H9 (cell line): ENCODE results near the gene PTPN13. TPM values are rescaled to one million over a fixed set of nuclear protein-coding genes. Genes with fewer than 3 reads are reported as not detected.

Experiments
- DNase-seq: peaks from one replicate; pipeline ENCODE4 v3.0.0-alpha.2; 2017
- H2AFZ ChIP-seq: one replicate; pipeline ENCODE4 v1.6.1; 2013; ENCODE audit warnings: mild to moderate bottlenecking, low read length, control low read depth, moderate library complexity
- H2AK5ac ChIP-seq: 2 replicates; pipeline ENCODE4 v1.6.1; 2013; ENCODE audit warnings: low read length, control low read depth, mixed read lengths; ENCODE audit not compliant: insufficient read length
- H2BK120ac ChIP-seq: one replicate; pipeline ENCODE4 v1.6.1; 2013; ENCODE audit warnings: low read depth, mild to moderate bottlenecking, low read length, control low read depth, inconsistent platforms; ENCODE audit not compliant: poor library complexity, severe bottlenecking
- H2BK12ac ChIP-seq: 2 replicates; pipeline ENCODE4 v1.6.1; 2013; ENCODE audit warnings: low read length, control low read depth, mixed read lengths, low read depth; ENCODE audit not compliant: insufficient read length
- H2BK15ac ChIP-seq: 2 replicates; pipeline ENCODE4 v1.6.1; 2013; ENCODE audit warnings: low read depth, low read length, control low read depth
- H2BK20ac ChIP-seq: one replicate; pipeline ENCODE4 v1.6.1; 2013; ENCODE audit warnings: low read depth, mild to moderate bottlenecking, low read length, control low read depth, inconsistent platforms; ENCODE audit not compliant: poor library complexity, severe bottlenecking
- H2BK5ac ChIP-seq: 2 replicates; pipeline ENCODE4 v1.6.1; 2013; ENCODE audit warnings: low read length, control low read depth, mixed read lengths; ENCODE audit not compliant: insufficient read length
- H3K14ac ChIP-seq: 2 replicates; pipeline ENCODE4 v1.6.1; 2013; ENCODE audit warnings: low read length, control low read depth; ENCODE audit not compliant: insufficient read depth
- H3K18ac ChIP-seq: 2 replicates; pipeline ENCODE4 v1.6.1; 2013; ENCODE audit warnings: low read depth, mild to moderate bottlenecking, mixed read lengths, low read length, control low read depth; ENCODE audit not compliant: insufficient read length
- H3K23ac ChIP-seq: 2 replicates; pipeline ENCODE4 v1.6.1; 2013; ENCODE audit warnings: low read length, control low read depth, mixed read lengths, low read depth; ENCODE audit not compliant: insufficient read length
- H3K23me2 ChIP-seq: 2 replicates; pipeline ENCODE4 v1.6.1; 2013; ENCODE audit warnings: low read depth, mild to moderate bottlenecking, mixed read lengths, low read length, control low read depth; ENCODE audit not compliant: insufficient read length, poor library complexity, severe bottlenecking
- H3K27ac ChIP-seq: 2 replicates; pipeline ENCODE4 v1.5.1; 2013; ENCODE audit warnings: low read length, control low read depth, mixed read lengths, low read depth; ENCODE audit not compliant: insufficient read length
- H3K27me3 ChIP-seq: 2 replicates; pipeline ENCODE4 v1.6.1; 2013; ENCODE audit warnings: low read length, control low read depth, inconsistent platforms; ENCODE audit not compliant: insufficient read depth
- H3K4ac ChIP-seq: 2 replicates; pipeline ENCODE4 v1.6.1; 2013; ENCODE audit warnings: low read depth, mild to moderate bottlenecking, control low read depth, inconsistent platforms, low read length, moderate library complexity
- H3K4me1 ChIP-seq: 2 replicates; pipeline ENCODE4 v1.6.1; 2013; ENCODE audit warnings: low read length, control low read depth, inconsistent platforms; ENCODE audit not compliant: insufficient read depth
- H3K4me2 ChIP-seq: 2 replicates; pipeline ENCODE4 v1.6.1; 2013; ENCODE audit warnings: low read length, control low read depth, mixed read lengths; ENCODE audit not compliant: insufficient read length, insufficient read depth
- H3K56ac ChIP-seq: 2 replicates; pipeline ENCODE4 v1.6.1; 2013; ENCODE audit warnings: low read depth, mild to moderate bottlenecking, mixed read lengths, low read length, control low read depth; ENCODE audit not compliant: insufficient read length
- H3K79me1 ChIP-seq: 2 replicates; pipeline ENCODE4 v1.6.1; 2013; ENCODE audit warnings: low read depth, mild to moderate bottlenecking, moderate library complexity, low read length, control low read depth, inconsistent platforms; ENCODE audit not compliant: insufficient read depth, poor library complexity, severe bottlenecking
- H3K79me2 ChIP-seq: 2 replicates; pipeline ENCODE4 v1.6.1; 2013; ENCODE audit warnings: low read length, control low read depth, inconsistent platforms; ENCODE audit not compliant: insufficient read depth
- H3K9ac ChIP-seq: 2 replicates; pipeline ENCODE4 v1.6.1; 2013; ENCODE audit warnings: low read length, control low read depth, mixed read lengths; ENCODE audit not compliant: insufficient read length; ENCODE audit errors: extremely low read depth
- H3K9me3 ChIP-seq: one replicate; pipeline ENCODE4 v1.6.1; 2013; ENCODE audit warnings: low read depth, low read length, inconsistent platforms; ENCODE audit not compliant: control insufficient read depth
- H3T11ph ChIP-seq: one replicate; pipeline ENCODE4 v1.6.1; 2013; ENCODE audit warnings: mild to moderate bottlenecking, low read length, control low read depth, inconsistent platforms
- H4K20me1 ChIP-seq: one replicate; pipeline ENCODE4 v1.6.1; 2013; ENCODE audit not compliant: control insufficient read depth, insufficient read length, insufficient read depth
- H4K5ac ChIP-seq: 2 replicates; pipeline ENCODE4 v1.6.1; 2013; ENCODE audit warnings: low read depth, mild to moderate bottlenecking, mixed read lengths, low read length, control low read depth; ENCODE audit not compliant: insufficient read length
- H4K8ac ChIP-seq: replicated peaks from 2 replicates; pipeline ENCODE4 v1.6.1; 2013; ENCODE audit warnings: low read length, control low read depth, mixed read lengths, low read depth; ENCODE audit not compliant: insufficient read length
- H4K91ac ChIP-seq: 2 replicates; pipeline ENCODE4 v1.6.1; 2013; ENCODE audit warnings: low read depth, mild to moderate bottlenecking, moderate library complexity, mixed read lengths, low read length, control low read depth; ENCODE audit not compliant: insufficient read length
- H3K27ac Mint-ChIP-seq, 3 experiments: 2 replicates in 2 of 3; 3 replicates in 1 of 3; pipeline ENCODE4 v1.8.0; 2020 to 2021; ENCODE audit warnings: mixed read lengths in 3 of 3, mild to moderate bottlenecking in 1 of 3, moderate library complexity in 1 of 3
- H3K27me3 Mint-ChIP-seq: 2 replicates; pipeline ENCODE4 v1.8.0; 2021; ENCODE audit warnings: low read depth, mild to moderate bottlenecking, moderate library complexity, mixed read lengths
- H3K36me3 Mint-ChIP-seq, 3 experiments: 2 replicates in 2 of 3; 3 replicates in 1 of 3; pipeline ENCODE4 v1.8.0; 2020 to 2021; ENCODE audit warnings: low read depth in 3 of 3, mixed read lengths in 3 of 3; ENCODE audit not compliant: insufficient read depth in 1 of 3
- H3K4me1 Mint-ChIP-seq, 2 experiments: 2 replicates each; pipeline ENCODE4 v1.8.0; 2020; ENCODE audit warnings: mixed read lengths in 2 of 2
- H3K4me3 Mint-ChIP-seq, 2 experiments: 2 replicates in 1 of 2; 3 replicates in 1 of 2; pipeline ENCODE4 v1.8.0; 2020 to 2021; ENCODE audit warnings: mild to moderate bottlenecking in 2 of 2, mixed read lengths in 2 of 2, moderate library complexity in 1 of 2
- H3K9me3 Mint-ChIP-seq, 2 experiments: 2 replicates in 1 of 2; 3 replicates in 1 of 2; pipeline ENCODE4 v1.8.0; 2020; ENCODE audit warnings: mild to moderate bottlenecking in 2 of 2, mixed read lengths in 2 of 2, moderate library complexity in 1 of 2
- WGBS: extraction: QIAGEN DNeasy Blood & Tissue Kit; methylation state at CpG from one replicate; pipeline ENCODE4 v1.1.7; 2013; ENCODE audit warnings: missing lambda C conversion rate, low lambda C conversion rate, mixed read lengths; ENCODE audit not compliant: insufficient read length; ENCODE audit errors: extremely low coverage; 5-methylcytosine and 5-hydroxymethylcytosine counted together
- total RNA-seq: library from RNA; stranded (reverse); gene quantifications from 2 replicates; pipeline ENCODE4 v1.2.1, GENCODE V29; 2021
- TF ChIP-seq, protein P1 (sequence below): fragments of 200-600 bp; sonication (generic); conservative IDR thresholded peaks from 3 replicates; pipeline ENCODE4 v1.8.0; 2021; ENCODE audit warnings: antibody characterized with exemption, mild to moderate bottlenecking

PTPN13 gene
- total RNA-seq, 1 experiment from 2014 or later = 34.9 TPM

DNA sequence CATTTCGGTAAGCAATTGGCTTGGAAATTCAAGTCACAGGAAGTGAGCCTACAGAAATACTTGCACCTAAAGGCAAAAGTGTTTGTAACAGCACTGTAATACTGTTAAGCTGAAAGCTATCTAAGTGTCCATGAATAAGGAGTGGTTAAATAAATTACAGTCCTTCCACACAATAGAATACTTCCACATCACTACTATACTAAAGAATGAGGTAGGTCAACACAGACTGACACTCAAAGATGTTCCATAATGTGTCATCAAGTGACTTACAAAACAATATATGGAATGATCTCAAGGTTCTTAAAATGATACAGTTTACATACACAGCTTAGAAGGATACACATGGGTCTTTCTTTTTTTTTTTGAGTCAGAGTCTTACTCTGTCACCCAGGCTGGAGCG lies 228.0 kb downstream of the PTPN13 start:
- no peak for DNase-seq

More for the DNA sequence above, 228.0 kb downstream of the PTPN13 start:
- no peaks in the 10 kb centered on the region for H3K9me3 ChIP-seq
- Mint-ChIP-seq H3K4me1 (peaks cover 0 to 5% of the 10 kb centered on the region in 2 experiments; a peak in 2 of 4 replicates), H3K4me3 (no peak overlapping the region), H3K27me3 (no peaks in the 10 kb centered on the region), H3K9me3 (no peaks in the 10 kb centered on the region), H3K27ac (no peak overlapping the region), H3K36me3 (no peaks in the 10 kb centered on the region)
- H3K4me2 ChIP-seq = no peak overlapping the region
- no peak overlapping the region for H2BK5ac ChIP-seq
- H3K23ac ChIP-seq = no peak overlapping the region
- no peak overlapping the region for H3T11ph ChIP-seq
- H4K91ac ChIP-seq = no peak overlapping the region
- no peak overlapping the region for H4K5ac ChIP-seq
- no peak overlapping the region for H3K56ac ChIP-seq
- no peaks in the 10 kb centered on the region for H3K27me3 ChIP-seq
- H3K79me2 ChIP-seq = no peaks in the 10 kb centered on the region
- H2BK120ac ChIP-seq = no peak overlapping the region
- H3K14ac ChIP-seq = no peak overlapping the region
- no peaks in the 10 kb centered on the region for H4K20me1 ChIP-seq
- no peak overlapping the region for H2BK15ac ChIP-seq
- no CpG with 5 or more reads among the region's 2 CpGs for WGBS
- no peak overlapping the region for H3K18ac ChIP-seq
- no peak overlapping the region for H2BK12ac ChIP-seq
- H3K23me2 ChIP-seq = no peaks in the 10 kb centered on the region
- H3K27ac ChIP-seq = no peak overlapping the region
- TF ChIP-seq, protein P1, sequence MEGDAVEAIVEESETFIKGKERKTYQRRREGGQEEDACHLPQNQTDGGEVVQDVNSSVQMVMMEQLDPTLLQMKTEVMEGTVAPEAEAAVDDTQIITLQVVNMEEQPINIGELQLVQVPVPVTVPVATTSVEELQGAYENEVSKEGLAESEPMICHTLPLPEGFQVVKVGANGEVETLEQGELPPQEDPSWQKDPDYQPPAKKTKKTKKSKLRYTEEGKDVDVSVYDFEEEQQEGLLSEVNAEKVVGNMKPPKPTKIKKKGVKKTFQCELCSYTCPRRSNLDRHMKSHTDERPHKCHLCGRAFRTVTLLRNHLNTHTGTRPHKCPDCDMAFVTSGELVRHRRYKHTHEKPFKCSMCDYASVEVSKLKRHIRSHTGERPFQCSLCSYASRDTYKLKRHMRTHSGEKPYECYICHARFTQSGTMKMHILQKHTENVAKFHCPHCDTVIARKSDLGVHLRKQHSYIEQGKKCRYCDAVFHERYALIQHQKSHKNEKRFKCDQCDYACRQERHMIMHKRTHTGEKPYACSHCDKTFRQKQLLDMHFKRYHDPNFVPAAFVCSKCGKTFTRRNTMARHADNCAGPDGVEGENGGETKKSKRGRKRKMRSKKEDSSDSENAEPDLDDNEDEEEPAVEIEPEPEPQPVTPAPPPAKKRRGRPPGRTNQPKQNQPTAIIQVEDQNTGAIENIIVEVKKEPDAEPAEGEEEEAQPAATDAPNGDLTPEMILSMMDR = no peak
- H3K4me1 ChIP-seq = no peaks in the 10 kb centered on the region
- no peak overlapping the region for H4K8ac ChIP-seq
- no peak overlapping the region for H3K9ac ChIP-seq
- no peak overlapping the region for H2AFZ ChIP-seq
- H3K4ac ChIP-seq = no peak overlapping the region
- no peak overlapping the region for H2AK5ac ChIP-seq
- no peaks in the 10 kb centered on the region for H3K79me1 ChIP-seq
- H2BK20ac ChIP-seq = no peak overlapping the region
